Prostate gland (tissue), 2 donors: ENCODE data around the gene KLF9. TPM values are rescaled to one million over a fixed set of nuclear protein-coding genes. Genes with fewer than 3 reads are reported as not detected.
A peak's percentile ranks its signal among the peaks of the same experiment; 100 is the strongest.

Experiments used
- DNase-seq: peaks from one replicate; pipeline ENCODE4 v3.0.0-alpha.2; 2019; ENCODE audit warnings: low spot score
- H3K27ac ChIP-seq, 2 donors: fragments of 200-600 bp; sonication (generic); 2 replicates each; pipeline ENCODE4 v1.5.1; 2017 to 2019
- H3K27me3 ChIP-seq: fragments of 200-600 bp; sonication (generic); replicated peaks from 2 replicates; pipeline ENCODE4 v1.5.1; 2019; ENCODE audit not compliant: insufficient read depth
- H3K36me3 ChIP-seq, 2 donors: fragments of 200-600 bp; sonication (generic); 1 replicate in 1 of 2; 2 replicates in 1 of 2; pipeline versions ENCODE4 v1.5.1 to v1.8.1; 2017 to 2019
- H3K4me1 ChIP-seq: fragments of 200-600 bp; sonication (generic); replicated peaks from 2 replicates; pipeline ENCODE4 v1.5.1; 2019
- H3K4me3 ChIP-seq, 2 donors: fragments of 200-600 bp; sonication (generic); 2 replicates each; pipeline ENCODE4 v1.5.1; 2017 to 2019
- H3K9me3 ChIP-seq: fragments of 200-600 bp; sonication (generic); 2 replicates; pipeline ENCODE4 v1.5.1; 2017
- CTCF ChIP-seq, 4 experiments: fragments of 200-600 bp in 2 of 4; fragments of 450-650 bp in 2 of 4; sonication (generic) in 2 of 4; IDR thresholded peaks; 1 replicate in 3 of 4; 2 replicates in 1 of 4; pipeline ENCODE4 v1.5.1; 2016 to 2019; ENCODE audit warnings: antibody characterized with exemption in 4 of 4, mild to moderate bottlenecking in 2 of 4, moderate library complexity in 2 of 4
- POLR2A ChIP-seq: fragments of 450-650 bp; IDR thresholded peaks from one replicate; pipeline ENCODE4 v1.6.1; 2016; ENCODE audit warnings: antibody characterized with exemption, mild to moderate bottlenecking
- POLR2AphosphoS5 ChIP-seq: sonication (generic); formaldehyde crosslinking; IDR thresholded peaks from one replicate; pipeline ENCODE4 v1.6.1; 2017; ENCODE audit warnings: antibody characterized with exemption
- WGBS: methylation state at CpG from one replicate; pipeline ENCODE4 v1.1.5; 2018; 5-methylcytosine and 5-hydroxymethylcytosine counted together
- intact Hi-C: fragments of 100-400 bp; cut with DNase I; formaldehyde crosslinking; loops from one replicate; pipeline ENCODE4 v1.14.2; 2022
- total RNA-seq, 2 donors: library from RNA; depleted of rRNA; stranded (reverse); fragments of >200 nt; gene quantifications; one replicate each; pipeline ENCODE4 v1.1.0, GENCODE V29; 2016

KLF9 gene
- total RNA-seq, 2 donors from 2014 or later: 82.9 to 129 TPM

- Histone ChIP-seq H3K9me3 (no peaks in the 10 kb centered on the region), H3K27ac (peak overlapping the region; percentile 100), H3K27me3 (no peaks in the 10 kb centered on the region), H3K4me1 (peaks cover 2% of the 10 kb centered on the region), H3K36me3 (no peaks in the 10 kb centered on the region), H3K4me3 (peak overlapping the region; percentile 89 to 97)
- peak; percentile 61 for DNase-seq
- TF ChIP-seq CTCF (IDR thresholded peaks at IDR 0.05) (no peak), POLR2AphosphoS5 (peak; percentile 37), POLR2A (no peak)
- intact Hi-C loops: loop anchor here (10.0 kb wide), 2 partner anchors 157 to 367 kb away; partner anchors contain the start of genes MAMDC2 and SMC5
- WGBS: 12% methylated on average over 15 of the region's 15 CpGs
Measured at GRCh38 chr9:70411121-70411929, 3.1 kb downstream of the KLF9 start.

- WGBS: 0% methylated on average over 1 of the region's 1 CpG
Measured at GRCh38 chr9:70410368-70410767, 4.1 kb downstream of the KLF9 start.

GRCh38 chr9:70409800-70410199 lies 4.7 kb downstream of the KLF9 start:
- Histone ChIP-seq H3K36me3 (no peaks in the 10 kb centered on the region), H3K9me3 (no peaks in the 10 kb centered on the region), H3K4me3 (peak overlapping the region; percentile 89 to 97), H3K27ac (peak overlapping the region; percentile 100), H3K27me3 (no peaks in the 10 kb centered on the region), H3K4me1 (peaks cover 4% of the 10 kb centered on the region)
- no peak for DNase-seq
- intact Hi-C loops: loop anchor here (5.0 to 10.0 kb wide), 3 partner anchors 57 to 365 kb away; partner anchors contain the start of genes MAMDC2 and SMC5
- TF ChIP-seq CTCF (IDR thresholded peaks at IDR 0.05) (no peak), POLR2AphosphoS5 (no peak), POLR2A (no peak)
- 9% methylated on average over 2 of the region's 2 CpGs for WGBS

More at GRCh38 chr9:70410368-70410767, 4.1 kb downstream of the KLF9 start:
- Histone ChIP-seq H3K27me3 (no peaks in the 10 kb centered on the region), H3K9me3 (no peaks in the 10 kb centered on the region), H3K4me3 (peak overlapping the region; percentile 89 to 97), H3K36me3 (no peaks in the 10 kb centered on the region), H3K27ac (peak overlapping the region; percentile 100), H3K4me1 (peaks cover 4% of the 10 kb centered on the region)
- DNase-seq: no peak
- TF ChIP-seq POLR2A (no peak), CTCF (IDR thresholded peaks at IDR 0.05) (no peak), POLR2AphosphoS5 (peak; percentile 6)
- intact Hi-C loops: loop anchor here (10.0 kb wide), 2 partner anchors 156 to 366 kb away; partner anchors contain the start of genes MAMDC2 and SMC5

- H3K4me1 ChIP-seq: peaks cover 4% of the 10 kb centered on the region
- DNase-seq: no peak
- peak overlapping the region in 1 of 2 donors; percentile 97 for H3K4me3 ChIP-seq
Measured at GRCh38 chr9:70409280-70409679, 5.2 kb downstream of the KLF9 start.

More at GRCh38 chr9:70409280-70409679, 5.2 kb downstream of the KLF9 start:
- Histone ChIP-seq H3K9me3 (no peaks in the 10 kb centered on the region), H3K36me3 (no peaks in the 10 kb centered on the region), H3K27me3 (no peaks in the 10 kb centered on the region), H3K27ac (peak overlapping the region; percentile 100)
- intact Hi-C loops: loop anchor here (5.0 kb wide), 1 partner anchor 57 kb away; no protein-coding TSS in a partner anchor
- TF ChIP-seq CTCF (IDR thresholded peaks at IDR 0.05) (no peak), POLR2A (no peak), POLR2AphosphoS5 (no peak)
- 80% methylated on average over 3 of the region's 3 CpGs for WGBS
